Islet of Langerhans (tissue), 1 donor: ENCODE results near the gene SLC25A46.
"Not testable (repeated sequence)": the region's sequence is repeated elsewhere in the genome, so short reads cannot be mapped to it uniquely, and the experiment has no call there.

Experiments
- FAIRE-seq: peaks from one replicate; lab custom pipeline; 2011; peaks lifted over from hg19 to GRCh38; lab: Jason Lieb, UNC

SLC25A46 gene

DNA sequence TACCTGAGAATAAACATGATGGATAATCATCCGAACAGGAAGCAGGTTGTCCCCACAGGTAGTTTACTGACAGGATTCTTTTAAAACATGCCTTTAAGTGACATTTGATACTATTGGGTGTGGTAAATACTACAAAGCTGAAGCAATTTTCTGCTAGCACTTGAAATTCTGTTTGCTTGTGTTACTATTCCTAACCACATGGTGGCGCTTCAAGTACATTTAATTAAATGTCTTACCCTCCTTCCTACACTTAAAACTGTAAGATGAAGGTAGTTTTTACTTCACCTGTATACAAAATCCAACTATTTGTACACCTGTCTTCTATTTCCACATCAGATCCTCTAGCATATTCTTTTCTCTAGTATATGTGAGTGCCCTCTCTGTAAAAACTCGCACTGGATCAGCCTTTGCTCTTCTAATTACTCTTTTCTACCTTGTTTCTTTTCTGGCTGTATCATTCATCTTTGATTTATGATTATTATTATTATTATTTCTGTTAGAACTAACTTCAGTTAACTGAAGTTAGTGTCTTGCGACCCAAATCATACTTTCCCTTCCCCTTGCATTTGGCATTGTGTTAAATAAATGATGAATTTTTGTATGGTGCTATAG, 18.4 kb downstream of the SLC25A46 start:
- peak; percentile 97 for FAIRE-seq

DNA sequence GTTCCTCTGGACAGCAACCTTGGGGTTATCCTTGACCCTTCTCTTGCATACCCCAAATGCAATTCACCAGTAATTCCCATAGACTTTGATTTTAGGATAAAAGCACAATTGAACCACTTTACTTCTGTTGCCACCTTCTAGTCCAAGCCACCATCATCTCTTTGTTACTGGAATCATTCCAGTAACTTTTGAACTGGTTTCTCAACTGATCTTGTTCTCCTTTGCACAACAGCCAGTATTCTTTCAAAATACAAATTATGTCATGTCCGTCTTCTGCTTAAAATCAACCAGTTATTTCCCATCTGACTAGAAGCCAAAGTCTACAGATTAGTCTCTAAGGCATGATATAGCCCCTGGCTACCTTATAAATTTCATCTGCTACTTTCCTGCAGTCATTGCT, 21.4 kb downstream of the SLC25A46 start:
- no peak for FAIRE-seq

DNA sequence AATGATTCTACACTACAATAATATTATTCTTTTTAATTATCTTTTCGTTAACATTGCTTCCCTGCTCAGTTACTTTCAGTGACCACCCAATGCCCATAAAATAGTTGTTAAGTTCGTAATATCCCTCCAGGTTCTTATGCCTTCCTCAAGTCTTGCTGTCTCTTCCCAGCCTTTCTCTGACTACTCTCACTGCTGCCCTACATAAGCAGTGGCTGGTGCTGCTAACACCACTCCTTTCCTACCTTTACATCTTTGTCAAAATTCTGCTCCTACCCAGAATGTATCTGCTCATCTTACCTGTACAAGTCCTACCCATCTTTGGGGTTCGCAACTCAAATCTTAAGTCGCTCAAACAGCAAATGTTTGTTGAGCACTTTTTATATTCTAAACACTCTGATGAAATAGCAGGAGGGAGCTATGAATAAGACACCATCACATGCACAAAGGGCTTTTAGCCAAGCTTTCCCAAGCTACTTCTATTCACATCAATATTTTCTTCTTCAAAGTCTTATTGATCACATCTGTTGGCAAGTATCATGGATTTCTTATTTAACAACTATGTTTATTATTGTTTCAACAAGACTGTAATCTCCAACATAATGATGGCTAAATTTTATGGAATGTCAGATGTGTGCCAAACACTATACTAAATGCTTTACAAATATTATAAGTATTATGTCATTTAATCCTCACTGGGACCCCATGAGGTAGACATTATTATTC, 29.5 kb downstream of the SLC25A46 start:
- FAIRE-seq, result no peak

DNA sequence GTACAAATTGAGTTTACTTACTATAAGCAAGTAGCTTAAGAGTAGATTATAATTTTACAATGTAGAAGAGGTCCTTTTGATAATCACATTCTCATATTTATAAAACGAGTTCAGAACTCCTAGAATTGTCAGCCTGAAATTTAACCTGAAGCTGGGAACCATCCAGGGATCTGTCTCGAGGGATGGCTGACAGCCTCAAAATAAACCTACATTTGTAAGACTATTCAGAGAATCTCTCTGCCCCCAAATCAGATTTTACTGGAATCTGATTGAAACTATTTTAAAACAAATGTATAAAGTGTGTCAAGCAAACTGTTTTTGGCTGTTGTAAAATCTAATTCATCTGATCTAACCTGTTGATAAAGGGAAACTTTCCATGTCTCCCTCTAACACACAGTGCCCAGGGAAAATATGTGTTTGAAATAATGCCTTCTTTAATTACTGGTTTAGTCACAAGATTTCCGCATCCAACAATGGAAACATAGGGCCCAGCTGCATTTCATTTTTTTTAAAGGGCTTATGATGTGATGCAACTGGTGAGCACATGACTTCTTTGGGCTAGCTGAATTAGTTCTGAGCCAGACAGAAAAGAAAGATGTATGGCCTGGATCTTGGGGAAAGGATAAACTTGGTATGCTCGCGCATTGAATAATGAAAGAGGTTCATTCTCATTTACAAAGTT, 30.3 kb downstream of the SLC25A46 start:
- no peak for FAIRE-seq

DNA sequence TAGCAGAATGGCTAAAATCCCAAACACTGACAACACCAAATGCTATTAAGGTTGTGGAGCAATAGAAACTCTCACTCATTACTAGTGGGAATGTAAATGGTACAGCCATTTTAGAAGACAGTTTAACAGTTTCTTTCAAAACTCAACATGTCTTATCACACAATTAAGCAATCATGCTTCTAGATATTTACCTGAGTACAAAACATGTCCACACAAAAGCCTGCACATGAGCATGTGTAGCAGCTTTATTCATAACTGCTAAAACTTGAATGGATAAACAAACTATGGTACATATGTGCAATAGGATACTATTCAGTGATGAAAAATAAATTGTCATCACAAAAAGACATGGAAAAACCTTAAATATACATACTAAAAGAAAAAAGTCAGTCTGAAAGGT, 31.5 kb downstream of the SLC25A46 start:
- no peak for FAIRE-seq

DNA sequence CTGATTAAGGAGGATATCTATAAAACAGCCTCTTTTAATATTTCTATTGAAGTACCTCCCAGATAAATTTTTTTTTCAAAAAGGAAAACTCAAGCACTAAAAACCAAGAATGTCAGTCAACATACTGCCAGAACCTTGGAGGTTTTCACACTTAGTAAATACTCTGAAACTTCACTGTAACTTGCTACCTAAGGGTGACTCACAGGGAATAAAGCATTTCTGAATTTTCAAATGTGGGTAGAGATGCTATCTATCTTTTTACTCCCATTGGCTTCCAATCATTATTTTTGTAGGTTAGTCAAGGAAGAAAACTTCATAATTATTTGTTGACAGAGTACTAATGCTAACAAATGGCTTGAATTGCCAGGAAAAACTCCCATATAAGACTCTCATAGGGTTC, 46.1 kb downstream of the SLC25A46 start:
- FAIRE-seq, result no peak

DNA sequence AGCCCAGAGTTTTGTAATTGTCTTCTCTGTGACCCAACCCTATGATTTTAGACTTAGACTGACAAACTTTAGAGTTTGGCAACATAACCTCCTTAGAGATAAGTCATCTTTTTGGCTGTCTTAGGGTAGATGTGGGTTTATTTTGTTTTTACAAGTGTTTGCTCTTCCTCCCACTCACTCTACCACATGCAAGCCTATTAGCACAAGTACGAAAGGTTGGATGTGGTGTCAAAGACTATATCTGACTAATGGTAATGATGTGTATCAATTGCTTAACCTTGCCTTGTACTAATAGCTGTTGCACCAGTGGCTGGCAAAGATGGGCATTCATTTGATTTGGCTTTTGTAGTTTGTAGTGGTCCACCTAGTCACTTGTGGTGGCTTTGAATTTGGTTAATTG, 46.5 kb downstream of the SLC25A46 start:
- no peak for FAIRE-seq

DNA sequence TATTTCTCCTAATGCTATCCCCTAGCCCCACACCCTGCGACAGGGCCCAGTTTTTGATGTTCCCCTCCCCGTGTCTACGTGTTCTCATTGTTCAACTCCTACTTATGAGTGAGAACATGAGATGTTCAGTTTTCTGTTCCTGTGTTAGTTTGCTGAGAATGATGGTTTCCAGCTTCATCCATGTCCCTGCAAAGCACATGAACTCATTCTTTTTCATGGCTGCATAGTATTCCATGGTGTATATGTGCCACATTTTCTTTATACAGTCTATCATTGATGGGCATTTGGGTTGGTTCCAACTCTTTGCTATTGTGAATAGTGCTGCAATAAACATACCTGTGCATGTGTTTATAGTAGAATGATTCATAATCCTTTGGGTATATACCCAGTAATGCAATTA, 49.2 kb downstream of the SLC25A46 start:
- FAIRE-seq, result not testable (repeated sequence)

DNA sequence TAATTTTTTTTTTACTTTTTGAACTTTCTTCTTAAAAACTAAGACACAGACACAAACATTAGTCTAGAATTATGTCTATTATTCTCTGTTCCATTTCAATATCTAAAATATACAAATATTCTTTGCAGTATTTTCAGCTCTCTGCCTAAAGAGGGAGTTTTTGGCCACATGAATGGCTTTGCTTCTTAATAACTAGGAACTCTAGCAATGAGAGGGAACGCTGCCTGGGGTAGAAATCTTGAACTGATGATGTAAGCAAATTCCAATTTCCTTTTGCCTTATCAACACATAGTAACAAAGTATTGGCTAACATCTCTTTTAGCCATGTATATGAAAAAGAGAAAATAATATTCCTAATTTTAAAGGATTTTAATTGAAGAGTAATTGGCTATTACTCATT, 51.9 kb downstream of the SLC25A46 start:
- FAIRE-seq, result no peak

DNA sequence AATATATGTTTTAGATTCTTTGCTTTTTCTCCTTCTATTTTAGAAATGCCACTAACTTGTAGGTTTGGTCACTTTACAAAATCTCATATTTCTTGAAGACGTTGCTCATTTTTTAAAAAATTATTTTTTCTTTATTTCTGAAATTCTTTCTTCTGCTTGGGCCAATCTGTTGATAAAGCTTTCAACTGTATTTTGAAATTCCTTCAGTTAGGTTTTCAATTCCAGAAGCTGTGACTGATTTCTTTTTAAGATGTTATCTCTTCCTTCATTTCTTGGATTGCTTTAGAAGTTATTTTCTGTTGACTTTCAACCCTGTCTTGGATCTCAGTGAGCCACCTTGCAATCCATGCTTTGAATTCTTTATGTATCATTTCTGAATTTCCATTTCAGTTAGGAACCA, 64.2 kb downstream of the SLC25A46 start:
- FAIRE-seq, result no peak

DNA sequence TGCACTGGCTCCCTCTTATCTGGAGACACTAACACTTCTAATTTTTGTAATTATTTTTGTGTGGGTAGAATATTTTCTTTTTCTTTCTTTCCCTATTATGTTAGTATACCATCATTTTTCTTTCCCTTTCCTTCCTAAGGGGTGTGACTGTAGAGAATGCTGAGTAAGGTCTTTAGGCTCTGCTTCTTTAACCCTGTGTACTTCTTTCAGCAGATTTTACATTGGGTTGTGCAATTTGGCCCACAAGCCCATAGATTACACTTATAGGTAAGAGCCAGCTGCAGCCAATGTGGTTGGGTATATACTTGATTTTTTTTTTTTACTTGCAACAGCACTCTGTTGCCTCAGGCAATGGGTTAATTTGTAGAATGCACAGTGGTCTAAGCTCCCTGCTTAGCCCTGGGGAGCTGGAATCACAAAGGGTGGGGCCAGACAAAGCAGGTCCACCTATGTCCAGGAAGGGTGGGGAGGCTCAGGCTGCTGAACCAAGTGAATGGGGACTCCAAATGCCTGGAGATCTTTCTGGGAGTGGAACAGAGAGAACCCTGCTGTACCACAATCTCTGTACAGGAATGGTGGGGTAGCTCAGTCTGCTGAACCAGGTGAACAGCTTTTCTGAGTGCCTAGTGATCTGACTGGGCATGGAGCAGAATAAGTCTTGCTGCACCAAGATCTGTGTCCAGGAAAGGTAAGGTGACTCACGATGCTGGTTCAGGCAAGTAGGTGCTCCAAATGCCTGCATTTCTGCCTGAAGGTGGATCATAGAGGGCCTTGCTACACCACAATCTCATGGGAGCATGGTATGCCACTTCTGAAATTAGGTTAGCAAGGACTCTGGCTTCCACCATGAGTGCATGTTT, 64.9 kb downstream of the SLC25A46 start:
- no peak for FAIRE-seq

DNA sequence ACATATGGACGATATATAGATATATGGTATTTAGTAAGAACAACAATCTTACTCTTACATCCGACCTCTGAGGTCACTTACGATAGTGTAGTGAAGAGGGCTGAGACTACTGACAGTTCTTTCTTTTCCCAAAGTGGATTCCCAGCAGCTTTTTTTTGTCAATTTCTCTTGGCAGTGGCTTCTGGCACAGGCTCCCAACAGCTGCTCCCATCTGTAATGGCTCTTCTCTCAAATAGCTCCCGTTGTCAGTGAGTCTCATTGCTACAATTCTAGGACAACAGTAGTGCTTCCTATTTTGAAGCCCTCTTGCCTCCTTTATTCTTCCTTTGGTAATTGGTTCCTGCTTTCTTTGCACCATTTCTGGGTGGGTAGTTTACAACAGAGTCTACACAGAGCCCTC, 68.4 kb downstream of the SLC25A46 start:
- FAIRE-seq, result no peak

DNA sequence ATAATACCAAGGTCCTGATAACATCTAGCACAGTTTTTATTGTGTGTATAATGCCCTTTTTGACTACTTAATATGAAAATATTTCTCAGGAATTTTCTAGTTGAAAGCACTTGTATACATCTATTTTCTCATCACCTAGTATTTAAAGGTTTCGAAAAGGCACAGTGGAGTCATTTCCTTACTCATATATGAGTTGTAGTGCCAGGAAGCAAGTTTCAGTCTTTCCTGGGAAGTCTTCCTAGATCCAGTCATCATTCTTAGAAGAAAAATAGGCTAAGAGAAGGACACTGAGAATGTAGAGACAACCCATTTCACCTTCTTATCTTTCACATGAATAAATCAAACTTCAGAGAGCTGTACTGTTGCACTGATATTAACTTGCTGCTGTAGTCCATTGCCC, 70.2 kb downstream of the SLC25A46 start:
- FAIRE-seq, result no peak
